Measurements from ENCODE around the gene ADSS1.

- TF ChIP-seq POLR2AphosphoS5 (IDR thresholded peaks at IDR 0.05): no peak
- no peak for TF ChIP-seq CTCF (IDR thresholded peaks at IDR 0.05)
Observed at GRCh38 chr14:104782808-104783139, 58.7 kb downstream of the ADSS1 start.
